Activated CD4-positive, alpha-beta T cell treated with anti-CD3 and anti-CD28 coated beads, Interleukin-10, Interleukin-2, amounts not matched to agents 100 ng/mL and 50 ng/mL, durations not matched to agents 16 hours and 8 hours (primary cell): ENCODE measurements around the gene PIERCE2.
"Not testable (repeated sequence)": the region's sequence is repeated elsewhere in the genome, so short reads cannot be mapped to it uniquely, and the experiment has no call there.

Experiments
- DNase-seq: peaks from one replicate; pipeline ENCODE4 v3.0.0-alpha.2; 2020

The PIERCE2 gene, protein sequence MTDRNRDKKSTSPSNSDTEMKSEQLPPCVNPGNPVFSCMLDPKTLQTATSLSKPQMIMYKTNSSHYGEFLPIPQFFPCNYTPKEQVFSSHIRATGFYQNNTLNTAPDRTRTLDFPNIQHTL

GRCh38 chr15:55408012-55408928 lies at the start of gene PIERCE2, which contains the start of gene CCPG1:
Gene PIERCE2 (plus strand): TSS chr15:55408495. CDS start chr15:55408769, 274 bp downstream.
Gene CCPG1 (minus strand): TSS chr15:55408359. CDS start chr15:55389424, 18,935 bp downstream.
- peak; percentile 95 for DNase-seq

DNA sequence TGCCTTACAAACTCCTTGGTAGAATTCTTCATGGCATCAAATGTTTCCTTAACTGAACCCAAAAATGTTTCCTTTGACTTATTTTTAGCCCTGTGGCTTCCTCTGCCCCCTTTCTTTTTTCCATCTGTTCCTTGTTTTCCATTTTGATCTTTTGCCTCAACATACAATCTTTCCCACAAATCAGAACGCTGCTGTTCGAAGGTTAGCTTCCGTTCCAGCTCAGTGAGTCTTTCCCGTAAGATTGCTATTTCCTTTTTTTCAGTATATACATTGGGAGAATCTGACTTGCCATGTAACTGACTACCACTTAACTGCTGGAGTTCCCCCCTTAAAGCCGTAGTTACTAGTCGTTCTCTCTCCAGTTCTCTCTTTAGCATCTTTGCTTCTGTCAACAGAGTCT lies 48.0 kb upstream of the PIERCE2 start:
- DNase-seq: no peak

DNA sequence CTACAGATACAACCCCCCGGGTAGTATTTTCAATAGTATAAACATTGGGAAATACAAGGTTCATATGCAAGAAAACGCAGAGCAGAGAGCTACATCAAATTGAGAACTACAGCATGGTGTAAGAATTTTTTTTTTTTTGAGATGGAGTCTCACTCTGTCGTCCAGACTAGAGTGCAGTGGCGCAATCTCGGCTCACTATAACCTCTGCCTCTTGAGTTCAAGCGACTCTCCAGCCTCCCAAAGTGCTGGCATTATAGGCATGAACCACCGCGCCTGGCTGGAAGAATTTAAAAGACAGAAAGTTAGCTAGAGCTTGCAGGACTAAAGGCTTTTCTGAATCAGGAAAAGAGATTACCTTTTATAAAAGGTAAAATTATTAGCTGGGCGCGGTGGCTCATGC lies 47.2 kb upstream of the PIERCE2 start:
- DNase-seq: no peak

GRCh38 chr15:55362641-55363040 lies 45.7 kb upstream of the PIERCE2 start:
- DNase-seq: no peak

GRCh38 chr15:55366981-55367380 lies 41.3 kb upstream of the PIERCE2 start:
- no peak for DNase-seq

GRCh38 chr15:55372701-55373440 lies 35.4 kb upstream of the PIERCE2 start:
- no peak for DNase-seq

DNA sequence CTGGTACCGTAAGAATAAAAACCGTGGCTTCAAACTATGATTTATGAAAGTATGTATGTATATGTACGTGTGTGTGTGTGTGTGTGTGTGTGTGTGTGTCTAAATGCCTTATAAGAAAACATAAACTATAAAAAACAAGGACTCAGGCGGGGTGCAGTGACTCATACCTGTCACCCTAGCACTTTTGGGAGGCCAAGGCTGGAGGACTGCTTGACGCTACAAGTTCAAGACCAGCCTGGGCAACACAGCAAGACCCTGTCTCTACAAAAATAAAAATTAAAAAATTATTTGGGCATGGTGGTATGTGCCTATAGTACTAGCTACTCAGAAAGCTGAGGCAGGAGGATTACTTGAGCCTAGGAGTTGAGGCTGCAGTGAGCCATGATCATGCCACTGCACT lies 29.2 kb upstream of the PIERCE2 start:
- DNase-seq: no peak

DNA sequence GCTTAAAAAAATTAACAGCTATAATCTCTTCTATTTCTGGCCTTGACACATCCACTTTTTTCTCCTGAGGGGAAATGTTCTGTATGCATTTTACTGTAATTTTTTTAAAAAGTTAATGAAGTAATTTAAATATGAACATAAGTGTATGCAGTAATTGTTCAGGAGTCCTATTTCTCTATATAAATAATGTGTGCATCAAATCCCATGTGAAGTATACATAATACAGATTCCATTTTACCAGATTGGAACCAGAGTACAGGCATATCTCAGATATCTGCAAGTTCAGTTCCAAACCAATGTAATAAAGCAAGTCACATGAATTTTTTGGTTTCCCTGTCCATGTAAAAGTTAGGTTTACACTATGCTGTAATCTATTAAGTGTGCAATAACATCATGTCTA lies 26.7 kb upstream of the PIERCE2 start:
- no peak for DNase-seq

DNA sequence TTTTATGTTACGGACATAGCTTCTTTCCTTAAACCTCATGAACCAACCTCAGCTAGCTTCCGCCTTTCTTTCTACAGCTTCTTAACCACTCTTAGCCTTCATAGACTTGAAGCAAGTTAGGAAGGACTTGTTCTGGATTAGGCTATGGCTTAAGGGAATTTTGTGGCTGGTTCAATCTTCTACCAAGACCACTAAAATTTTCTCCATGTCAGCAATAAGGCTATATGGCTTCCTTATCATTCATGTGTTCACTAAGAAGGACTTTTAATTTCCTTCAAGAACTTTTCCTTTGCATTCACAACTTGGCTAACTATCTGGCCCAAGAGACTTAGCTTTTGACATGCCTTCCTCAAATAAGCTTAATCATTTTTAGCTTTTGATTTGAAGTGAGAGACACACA lies 24.6 kb upstream of the PIERCE2 start:
- no peak for DNase-seq

DNA sequence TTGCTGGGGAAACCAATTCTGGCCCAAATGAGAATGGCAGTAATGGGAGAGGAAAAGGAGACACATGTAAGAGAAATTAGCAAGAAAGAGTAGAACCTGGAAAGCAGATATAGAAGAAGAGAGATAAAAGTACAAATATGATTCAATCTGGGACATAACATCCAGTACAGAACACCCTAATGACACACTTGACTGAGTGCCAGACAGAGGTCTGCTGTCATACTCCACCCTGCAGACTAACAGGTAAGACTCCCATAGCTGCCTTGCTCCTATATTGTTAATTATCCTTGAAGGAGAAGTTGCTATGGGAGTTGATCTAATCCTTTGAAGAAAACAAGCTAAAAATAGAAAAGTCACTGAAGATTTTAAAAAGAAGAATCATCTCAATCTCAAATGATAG lies 21.3 kb upstream of the PIERCE2 start:
- no peak for DNase-seq

DNA sequence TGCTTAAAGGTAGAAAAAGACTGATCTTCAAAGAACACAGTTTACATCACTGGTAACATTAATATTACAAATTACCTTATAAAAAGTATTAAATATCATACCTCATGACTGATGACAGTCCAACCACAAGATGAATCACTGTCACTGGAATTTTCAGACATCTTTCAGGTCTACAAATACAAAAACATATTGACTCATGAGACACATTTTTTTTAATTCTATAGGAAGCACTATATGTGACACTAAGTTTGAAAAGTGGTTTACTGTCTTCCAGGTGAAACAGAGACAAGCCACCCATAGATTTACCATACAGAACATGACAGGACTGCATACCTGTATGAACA lies 19.1 kb upstream of the PIERCE2 start:
- DNase-seq: no peak

DNA sequence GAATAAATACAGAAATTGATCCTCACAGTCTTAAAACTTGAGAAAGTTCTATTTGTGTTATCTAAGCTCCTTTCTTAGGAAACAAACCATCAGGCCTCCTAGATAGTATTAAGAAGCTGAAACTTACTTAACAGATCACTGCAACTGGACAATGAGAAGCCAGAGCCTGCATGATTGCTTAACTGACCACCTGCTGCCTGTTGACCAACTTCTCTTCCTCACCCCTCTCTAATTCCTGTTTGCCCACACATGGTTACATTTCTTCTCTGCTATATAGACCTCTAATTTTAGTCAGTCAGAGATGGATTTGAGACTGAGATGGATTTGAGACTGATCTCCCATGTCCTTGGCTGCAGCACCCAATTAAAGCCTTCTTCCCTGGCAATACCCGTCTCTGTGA lies 13.6 kb upstream of the PIERCE2 start:
- DNase-seq: no peak

DNA sequence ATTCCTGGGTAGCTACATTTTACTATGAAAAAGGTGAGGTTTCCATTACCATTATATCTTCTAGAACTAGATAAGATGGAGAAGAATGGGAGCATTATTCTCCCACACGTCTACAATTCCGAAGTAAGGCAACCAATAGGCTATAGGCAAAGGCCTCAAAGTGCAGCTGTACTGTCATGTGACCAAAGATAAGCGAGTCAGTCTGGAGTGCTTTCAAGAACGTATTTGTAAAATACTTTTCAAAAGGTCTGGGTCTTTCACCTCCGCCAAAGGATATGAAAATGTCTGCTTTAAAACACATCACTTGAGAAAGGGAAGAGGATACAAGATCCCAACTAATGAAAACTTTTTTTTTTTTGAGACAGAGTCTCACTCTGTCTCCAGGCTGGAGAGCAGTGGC lies 10.1 kb upstream of the PIERCE2 start:
- no peak for DNase-seq

DNA sequence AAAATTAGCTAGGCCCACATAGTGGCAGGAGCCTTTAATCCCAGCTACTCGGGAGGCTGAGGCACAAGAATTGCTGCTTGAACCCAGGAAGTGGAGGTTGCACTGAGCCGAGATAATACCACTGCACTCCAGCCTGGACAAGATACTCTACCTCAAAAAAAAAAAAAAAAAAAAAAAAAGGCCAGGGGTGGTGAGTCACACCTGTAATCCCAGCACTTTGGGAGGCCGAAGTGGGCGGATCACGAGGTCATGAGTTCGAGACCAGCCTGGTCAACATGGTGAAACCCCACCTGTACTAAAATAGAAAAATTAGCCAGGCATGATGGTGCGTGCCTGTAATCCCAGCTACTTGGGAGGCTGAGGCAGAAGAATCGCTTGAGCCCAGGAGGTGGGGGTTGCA lies 8.2 kb upstream of the PIERCE2 start:
- DNase-seq: not testable (repeated sequence)

GRCh38 chr15:55401786-55402246 lies 6.5 kb upstream of the PIERCE2 start:
- DNase-seq: no peak

DNA sequence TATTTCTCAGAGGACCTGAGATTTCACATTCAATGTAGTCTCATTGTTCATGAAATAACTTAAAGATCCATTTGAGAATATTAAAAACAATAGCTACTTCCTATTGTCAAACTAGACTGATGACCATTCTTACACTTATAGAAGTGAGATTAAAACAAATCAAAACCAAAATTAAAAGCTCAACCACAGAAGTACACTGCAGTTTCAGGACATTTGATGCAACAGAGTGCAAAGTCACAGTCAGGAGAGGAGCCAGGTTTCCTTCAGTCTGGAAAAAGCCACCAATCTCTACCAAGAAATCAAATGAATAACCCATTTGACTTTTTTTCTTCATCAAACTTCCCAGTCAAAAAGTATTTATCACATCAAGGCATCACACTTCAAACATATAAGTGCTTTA lies 5.6 kb upstream of the PIERCE2 start:
- peak; percentile 32 for DNase-seq

DNA sequence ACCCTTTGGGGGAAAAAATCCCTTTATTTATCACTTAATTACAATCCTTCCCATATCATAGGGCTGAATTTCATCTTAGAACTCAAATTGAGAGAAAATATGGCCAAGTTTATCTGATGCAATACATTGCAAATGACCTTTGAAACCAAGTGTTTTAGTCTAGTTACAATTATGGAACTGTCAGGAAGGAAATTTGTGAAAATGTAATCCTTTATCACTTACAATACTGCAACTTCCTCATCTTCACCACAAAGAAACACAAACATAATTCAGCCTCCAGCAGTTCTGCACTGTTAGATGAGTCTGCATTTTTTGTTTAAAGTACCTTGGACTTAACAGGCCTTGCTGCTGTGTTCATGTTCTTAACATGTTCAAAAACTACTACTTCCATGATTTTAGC lies 4.8 kb upstream of the PIERCE2 start:
- DNase-seq: peak; percentile 51

- no peak for DNase-seq
These were observed 740 bp upstream of the PIERCE2 start for GRCh38 chr15:55407498-55408011.

DNA sequence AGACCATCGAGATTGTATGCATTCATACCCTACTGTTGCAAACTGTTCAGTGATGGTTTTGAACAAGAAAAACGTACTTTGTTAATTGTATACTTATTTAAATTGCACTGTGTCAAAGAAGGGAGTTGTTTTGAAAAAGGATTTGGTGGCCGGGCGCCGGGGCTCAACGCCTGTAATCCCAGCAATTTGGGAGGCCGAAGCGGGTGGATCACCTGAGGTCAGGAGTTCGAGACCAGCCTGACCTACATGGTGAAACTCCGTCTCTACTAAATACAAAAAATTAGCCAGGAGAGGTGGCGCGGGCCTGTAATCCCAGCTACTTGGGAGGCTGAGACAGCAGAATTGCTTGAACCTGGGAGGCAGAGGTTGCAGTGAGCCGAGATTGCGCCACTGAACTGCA lies 681 bp downstream of the PIERCE2 start:
- DNase-seq: not testable (repeated sequence)

DNA sequence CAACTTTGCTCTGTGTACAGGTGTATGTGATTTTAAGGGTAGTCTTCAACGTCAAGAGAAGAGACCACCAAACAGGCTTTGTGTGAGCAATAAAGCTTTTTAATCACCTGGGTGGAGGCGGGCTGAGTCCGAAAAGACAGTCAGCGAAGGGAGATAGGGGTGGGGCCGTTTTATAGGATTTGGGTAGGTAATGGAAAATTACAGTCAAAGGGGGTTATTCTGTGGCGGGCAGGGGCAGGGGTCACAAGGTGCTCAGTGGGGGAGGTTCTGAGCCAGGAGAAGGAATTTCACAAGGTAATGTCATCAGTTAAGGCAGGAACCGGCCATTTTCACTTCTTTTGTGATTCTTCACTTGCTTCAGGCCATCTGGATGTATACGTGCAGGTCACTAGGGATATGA lies 9.4 kb downstream of the PIERCE2 start:
- not testable (repeated sequence) for DNase-seq

- no peak for DNase-seq
These were observed 12.0 kb downstream of the PIERCE2 start for GRCh38 chr15:55420171-55420866.

DNA sequence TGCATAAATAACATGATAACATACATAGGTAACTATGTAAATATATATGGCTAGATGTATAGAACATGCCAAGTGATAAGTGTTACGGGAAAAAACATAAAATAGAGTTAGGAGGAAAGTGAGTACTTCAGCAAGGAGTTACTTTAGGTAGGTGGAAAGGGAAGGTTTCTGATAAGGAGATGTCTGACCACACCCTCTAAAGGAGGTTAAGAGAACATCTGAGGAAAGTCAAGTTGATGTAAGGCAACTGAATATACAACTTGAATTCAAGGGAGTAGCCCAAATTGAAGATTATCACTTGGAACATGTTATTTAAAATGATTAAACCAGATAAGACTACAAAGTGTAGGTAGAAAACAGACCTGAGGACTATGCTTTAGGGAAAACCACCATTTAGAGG lies 13.8 kb downstream of the PIERCE2 start:
- DNase-seq: no peak
